ENCODE measurements around the gene EYA2. TPM values are rescaled to one million over a fixed set of nuclear protein-coding genes. Genes with fewer than 3 reads are reported as not detected.

Gene EYA2
- total RNA-seq, 1 donor = 17.7 TPM

DNA sequence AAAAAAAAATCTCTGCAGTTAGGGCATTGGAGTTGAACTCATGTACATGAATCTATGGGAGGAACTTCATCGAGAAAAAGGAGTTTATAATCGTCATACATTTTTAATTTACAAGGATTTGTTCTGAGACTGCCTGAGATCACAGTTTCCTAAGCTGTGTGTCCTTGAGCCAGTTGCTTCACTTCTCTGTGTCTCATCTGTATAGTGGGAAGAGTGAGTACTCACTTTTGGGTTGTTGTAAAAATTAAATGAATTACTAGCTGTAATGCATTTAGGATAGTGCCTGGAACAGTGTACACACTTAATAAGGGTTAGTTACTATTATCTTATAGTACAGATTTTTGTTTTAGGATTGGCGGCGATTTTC is 42.5 kb downstream of the EYA2 start:
- Histone ChIP-seq H3K27ac (ENCODE audit: low read depth, low read length) (no peak overlapping the region), H3K36me3 (ENCODE audit: insufficient read depth, low read length) (no peaks in the 10 kb centered on the region), H3K79me2 (ENCODE audit: insufficient read depth, low read length) (no peaks in the 10 kb centered on the region), H3K9me3 (ENCODE audit: low read depth, low read length) (no peaks in the 10 kb centered on the region), H3K27me3 (ENCODE audit: insufficient read depth, low read length) (no peaks in the 10 kb centered on the region), H2AFZ (ENCODE audit: low read length) (no peak overlapping the region), H4K20me1 (ENCODE audit: insufficient read depth, low read length) (no peaks in the 10 kb centered on the region), H3K4me1 (ENCODE audit: insufficient read depth, low read length) (peaks cover under 1% of the 10 kb centered on the region), H3K4me2 (ENCODE audit: insufficient read depth, low read length) (no peak overlapping the region), H3K4me3 (ENCODE audit: insufficient read depth, low read length) (no peak overlapping the region)
- TF ChIP-seq, protein P1, sequence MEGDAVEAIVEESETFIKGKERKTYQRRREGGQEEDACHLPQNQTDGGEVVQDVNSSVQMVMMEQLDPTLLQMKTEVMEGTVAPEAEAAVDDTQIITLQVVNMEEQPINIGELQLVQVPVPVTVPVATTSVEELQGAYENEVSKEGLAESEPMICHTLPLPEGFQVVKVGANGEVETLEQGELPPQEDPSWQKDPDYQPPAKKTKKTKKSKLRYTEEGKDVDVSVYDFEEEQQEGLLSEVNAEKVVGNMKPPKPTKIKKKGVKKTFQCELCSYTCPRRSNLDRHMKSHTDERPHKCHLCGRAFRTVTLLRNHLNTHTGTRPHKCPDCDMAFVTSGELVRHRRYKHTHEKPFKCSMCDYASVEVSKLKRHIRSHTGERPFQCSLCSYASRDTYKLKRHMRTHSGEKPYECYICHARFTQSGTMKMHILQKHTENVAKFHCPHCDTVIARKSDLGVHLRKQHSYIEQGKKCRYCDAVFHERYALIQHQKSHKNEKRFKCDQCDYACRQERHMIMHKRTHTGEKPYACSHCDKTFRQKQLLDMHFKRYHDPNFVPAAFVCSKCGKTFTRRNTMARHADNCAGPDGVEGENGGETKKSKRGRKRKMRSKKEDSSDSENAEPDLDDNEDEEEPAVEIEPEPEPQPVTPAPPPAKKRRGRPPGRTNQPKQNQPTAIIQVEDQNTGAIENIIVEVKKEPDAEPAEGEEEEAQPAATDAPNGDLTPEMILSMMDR (IDR thresholded peaks at IDR 0.05; ENCODE audit: extremely low read depth, low read depth, low read length) = no peak
- DNase-seq (ENCODE audit: insufficient read length, low spot score, missing footprints) = no peak

DNA sequence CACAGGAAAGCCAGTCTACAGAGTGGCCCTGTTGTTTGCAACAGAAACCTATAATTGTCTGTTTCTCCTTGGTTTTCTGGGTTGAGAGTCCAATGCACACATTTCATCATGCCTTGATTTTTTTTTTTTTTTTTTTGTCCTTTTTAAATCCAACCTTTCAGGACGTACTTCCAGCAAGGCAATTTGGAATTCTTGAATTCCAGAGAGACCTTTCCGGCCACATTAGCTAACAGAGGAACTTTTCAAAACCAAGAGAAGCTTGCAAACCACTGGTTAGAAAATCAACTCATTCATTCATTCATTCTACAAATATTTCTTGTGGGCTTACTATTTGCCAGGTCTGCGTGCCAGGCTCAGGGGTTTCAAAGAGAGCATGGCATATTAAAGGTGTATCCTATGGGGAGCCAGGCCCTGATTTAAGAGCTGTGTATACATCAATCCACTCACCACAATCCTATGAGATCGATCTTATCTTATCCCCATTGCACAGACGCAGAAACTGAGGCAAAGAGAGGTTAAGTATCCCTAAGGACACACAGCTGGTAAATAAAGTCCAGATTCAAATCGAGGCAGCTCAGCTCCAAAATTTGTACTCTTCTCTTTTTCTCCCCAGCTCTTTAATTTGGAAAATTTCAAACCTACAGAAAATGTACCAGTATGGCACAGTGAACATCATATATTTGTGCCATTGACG is 43.0 kb downstream of the EYA2 start:
- no peaks in the 10 kb centered on the region for H3K36me3 ChIP-seq (ENCODE audit: insufficient read depth, low read length)
- no peak for DNase-seq (ENCODE audit: insufficient read length, low spot score, missing footprints)
- no peak overlapping the region for H2AFZ ChIP-seq (ENCODE audit: low read length)
- no peaks in the 10 kb centered on the region for H3K4me1 ChIP-seq (ENCODE audit: insufficient read depth, low read length)
- no peaks in the 10 kb centered on the region for H3K9me3 ChIP-seq (ENCODE audit: low read depth, low read length)
- H4K20me1 ChIP-seq (ENCODE audit: insufficient read depth, low read length) = no peaks in the 10 kb centered on the region
- no peaks in the 10 kb centered on the region for H3K27me3 ChIP-seq (ENCODE audit: insufficient read depth, low read length)
- TF ChIP-seq, protein P1 (IDR thresholded peaks at IDR 0.05; ENCODE audit: extremely low read depth, low read depth, low read length) = no peak
- no peaks in the 10 kb centered on the region for H3K79me2 ChIP-seq (ENCODE audit: insufficient read depth, low read length)
- no peak overlapping the region for H3K27ac ChIP-seq (ENCODE audit: low read depth, low read length)
- H3K4me2 ChIP-seq (ENCODE audit: insufficient read depth, low read length) = no peak overlapping the region
- H3K4me3 ChIP-seq (ENCODE audit: insufficient read depth, low read length) = no peak overlapping the region

DNA sequence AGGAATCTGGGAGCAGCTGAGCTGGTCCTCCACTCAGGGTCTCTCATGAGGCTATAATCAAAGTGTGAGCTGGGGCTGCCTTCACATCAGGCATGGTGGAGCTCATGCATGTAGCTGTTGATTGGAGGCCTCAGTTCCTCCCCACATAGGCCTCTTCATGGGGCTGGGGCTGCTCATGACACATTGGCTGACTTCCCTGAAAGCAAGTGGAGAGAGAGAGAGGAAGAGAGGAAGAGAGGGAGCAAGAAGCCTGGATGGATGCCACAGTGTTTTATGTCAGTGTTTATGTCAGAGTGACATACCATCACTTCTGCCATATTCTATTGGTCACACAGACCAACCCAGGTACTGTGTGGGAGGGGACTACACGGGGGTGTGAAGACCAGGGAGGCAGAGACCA is 43.8 kb downstream of the EYA2 start:
- TF ChIP-seq, protein P1 (IDR thresholded peaks at IDR 0.05; ENCODE audit: extremely low read depth, low read depth, low read length) = no peak

DNA sequence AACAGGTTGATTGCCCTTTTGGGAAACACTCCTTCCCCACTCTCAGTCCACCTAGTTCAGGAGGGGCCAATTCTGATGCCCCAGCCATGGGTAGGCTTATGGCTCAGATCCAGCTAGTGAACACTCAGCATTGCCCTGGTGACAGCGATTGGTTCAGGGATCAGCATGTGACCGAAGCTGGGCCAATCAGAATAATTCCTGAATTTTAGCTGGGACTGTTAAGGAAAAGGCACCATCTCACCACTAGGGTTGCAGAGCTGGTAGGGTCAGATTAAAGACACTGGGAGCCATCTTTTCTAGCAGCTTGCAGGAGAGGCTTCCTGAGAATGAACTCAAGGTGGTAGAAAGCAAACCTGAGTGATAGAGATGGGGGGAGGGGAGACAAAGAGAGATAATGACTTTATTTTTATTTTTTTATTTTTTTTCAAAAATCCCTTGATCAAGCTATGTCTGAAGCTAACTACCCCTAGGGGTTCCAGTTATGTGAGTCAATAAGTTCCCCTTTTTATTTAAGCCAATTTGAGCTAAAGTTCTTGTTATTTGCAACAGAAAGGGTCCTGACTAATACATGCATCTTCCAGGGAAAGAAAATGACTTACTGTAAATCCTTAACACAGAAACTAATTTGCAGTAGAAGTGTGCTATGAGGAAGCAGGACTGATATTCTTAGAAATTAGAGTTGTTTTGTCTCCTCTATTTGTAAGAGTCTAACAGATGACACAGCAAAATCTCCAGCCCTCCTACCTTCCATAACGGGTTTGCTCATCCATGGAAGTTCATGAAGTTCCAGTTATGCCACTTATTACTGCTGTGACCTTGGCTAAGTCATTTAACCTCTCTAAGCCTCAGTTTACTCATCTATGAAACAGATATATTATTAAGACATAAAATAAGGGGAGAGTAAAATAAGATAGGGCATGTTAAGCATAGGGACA is 44.7 kb downstream of the EYA2 start:
- Histone ChIP-seq H3K27me3 (ENCODE audit: insufficient read depth, low read length) (no peaks in the 10 kb centered on the region), H3K27ac (ENCODE audit: low read depth, low read length) (no peak overlapping the region), H3K36me3 (ENCODE audit: insufficient read depth, low read length) (no peaks in the 10 kb centered on the region), H3K79me2 (ENCODE audit: insufficient read depth, low read length) (no peaks in the 10 kb centered on the region), H2AFZ (ENCODE audit: low read length) (no peak overlapping the region), H3K4me3 (ENCODE audit: insufficient read depth, low read length) (no peak overlapping the region), H3K4me2 (ENCODE audit: insufficient read depth, low read length) (no peak overlapping the region), H3K4me1 (ENCODE audit: insufficient read depth, low read length) (no peaks in the 10 kb centered on the region), H4K20me1 (ENCODE audit: insufficient read depth, low read length) (no peaks in the 10 kb centered on the region), H3K9me3 (ENCODE audit: low read depth, low read length) (no peaks in the 10 kb centered on the region)
- peak; percentile 73 for DNase-seq (ENCODE audit: insufficient read length, low spot score, missing footprints)
- TF ChIP-seq, protein P1 (IDR thresholded peaks at IDR 0.05; ENCODE audit: extremely low read depth, low read depth, low read length) = peak; percentile 39

More for the DNA sequence above, 43.8 kb downstream of the EYA2 start:
- H4K20me1 ChIP-seq (ENCODE audit: insufficient read depth, low read length) = no peaks in the 10 kb centered on the region
- no peak overlapping the region for H2AFZ ChIP-seq (ENCODE audit: low read length)
- H3K4me2 ChIP-seq (ENCODE audit: insufficient read depth, low read length) = no peak overlapping the region
- H3K4me1 ChIP-seq (ENCODE audit: insufficient read depth, low read length) = no peaks in the 10 kb centered on the region
- H3K4me3 ChIP-seq (ENCODE audit: insufficient read depth, low read length) = no peak overlapping the region
- H3K9me3 ChIP-seq (ENCODE audit: low read depth, low read length) = no peaks in the 10 kb centered on the region
- DNase-seq (ENCODE audit: insufficient read length, low spot score, missing footprints) = no peak
- H3K27ac ChIP-seq (ENCODE audit: low read depth, low read length) = no peak overlapping the region
- H3K36me3 ChIP-seq (ENCODE audit: insufficient read depth, low read length) = no peaks in the 10 kb centered on the region
- no peaks in the 10 kb centered on the region for H3K27me3 ChIP-seq (ENCODE audit: insufficient read depth, low read length)
- no peaks in the 10 kb centered on the region for H3K79me2 ChIP-seq (ENCODE audit: insufficient read depth, low read length)
